B cell (primary cell): ENCODE data around the gene SAMD3.

ENCODE experiments used
- CTCF ChIP-seq: fragments of 200-600 bp; IDR thresholded peaks from one replicate; pipeline ENCODE4 v1.8.0; 2022; ENCODE audit warnings: antibody characterized with exemption, mild to moderate bottlenecking
- EZH2 ChIP-seq: IDR thresholded peaks from 2 replicates; pipeline ENCODE4 v1.6.1; 2012; ENCODE audit warnings: borderline replicate concordance, low read depth, mild to moderate bottlenecking, moderate library complexity, low read length; ENCODE audit not compliant: insufficient read depth, poor library complexity, severe bottlenecking

DNA sequence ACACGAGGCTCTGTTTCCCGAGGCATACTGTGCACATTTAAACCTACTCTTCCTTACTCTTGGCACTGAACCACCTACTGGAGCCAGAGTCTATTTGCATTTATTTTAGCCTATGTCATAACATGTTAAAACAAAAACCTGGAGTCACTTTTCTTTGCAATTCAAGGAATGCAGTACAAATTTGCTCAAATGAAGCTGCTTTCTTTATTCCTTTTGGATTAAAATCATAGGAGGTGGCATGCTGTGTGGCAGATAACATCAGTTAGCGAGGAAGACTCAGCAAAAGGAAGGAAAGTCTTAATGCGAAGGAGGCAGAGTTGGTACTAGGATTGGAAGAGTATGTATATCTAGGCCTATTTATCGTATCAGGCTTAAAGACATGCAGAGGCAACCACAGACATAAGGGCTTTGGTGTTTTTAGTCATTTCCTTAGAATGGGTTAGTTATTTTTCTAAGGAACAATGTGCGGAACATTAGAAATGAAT is 92.9 kb downstream of the SAMD3 start:
- TF ChIP-seq CTCF (no peak), EZH2 (no peak)
